ENCODE measurements around the gene WFDC6.
"Not testable (repeated sequence)": the region's sequence is repeated elsewhere in the genome, so short reads cannot be mapped to it uniquely, and the experiment has no call there.

Gene WFDC6

GRCh38 chr20:45539382-45539781 is at the start of gene WFDC6:
WFDC6 (minus strand) TSS chr20:45539482; CDS start chr20:45539407, 75 bp downstream.
- no peak within 1 kb of the TSS for H3K4me3 Mint-ChIP-seq
- no peaks in the 10 kb centered on the region for H3K4me1 Mint-ChIP-seq
- ATAC-seq (ENCODE audit: low read depth) (no peak), DNase-seq (ENCODE audit: low spot score in 2 of 2) (no peak)
- no peak within 1 kb of the TSS for H3K27ac Mint-ChIP-seq
- H3K27me3 Mint-ChIP-seq: peaks cover 25% of the 10 kb centered on the region
- H3K36me3 Mint-ChIP-seq: peaks cover 1% of the 10 kb centered on the region
- peaks cover 3% of the 10 kb centered on the region for H3K9me3 Mint-ChIP-seq

GRCh38 chr20:45588800-45589199 is 49.5 kb upstream of the WFDC6 start:
- H3K4me3 Mint-ChIP-seq: no peak overlapping the region
- H3K9me3 Mint-ChIP-seq: peaks cover 3% of the 10 kb centered on the region
- H3K27me3 Mint-ChIP-seq: peaks cover 4% of the 10 kb centered on the region
- DNase-seq (ENCODE audit: low spot score in 2 of 2) (no peak), ATAC-seq (ENCODE audit: low read depth) (no peak)
- H3K4me1 Mint-ChIP-seq: peaks cover 2% of the 10 kb centered on the region
- no peak overlapping the region for H3K27ac Mint-ChIP-seq
- H3K36me3 Mint-ChIP-seq: peaks cover 3% of the 10 kb centered on the region

- not testable (repeated sequence) for H3K4me3 Mint-ChIP-seq; H3K36me3 Mint-ChIP-seq; ATAC-seq (ENCODE audit: low read depth); H3K9me3 Mint-ChIP-seq; H3K4me1 Mint-ChIP-seq; DNase-seq (ENCODE audit: low spot score in 2 of 2); H3K27ac Mint-ChIP-seq; H3K27me3 Mint-ChIP-seq
Measured at GRCh38 chr20:45585986-45586385, 46.7 kb upstream of the WFDC6 start.

- not testable (repeated sequence) for H3K9me3 Mint-ChIP-seq; H3K27ac Mint-ChIP-seq; H3K4me3 Mint-ChIP-seq; DNase-seq (ENCODE audit: low spot score in 2 of 2); ATAC-seq (ENCODE audit: low read depth); H3K4me1 Mint-ChIP-seq; H3K36me3 Mint-ChIP-seq; H3K27me3 Mint-ChIP-seq
Measured at GRCh38 chr20:45584294-45584693, 45.0 kb upstream of the WFDC6 start.

- H3K9me3 Mint-ChIP-seq: no peaks in the 10 kb centered on the region
- peaks cover 10% of the 10 kb centered on the region for H3K27me3 Mint-ChIP-seq
- H3K4me1 Mint-ChIP-seq: no peaks in the 10 kb centered on the region
- H3K4me3 Mint-ChIP-seq: no peak overlapping the region
- DNase-seq (ENCODE audit: low spot score in 2 of 2) (no peak), ATAC-seq (ENCODE audit: low read depth) (no peak)
- no peak overlapping the region for H3K27ac Mint-ChIP-seq
- no peaks in the 10 kb centered on the region for H3K36me3 Mint-ChIP-seq
Measured at GRCh38 chr20:45583502-45583901, 44.2 kb upstream of the WFDC6 start.

- Mint-ChIP-seq H3K4me3 (no peak overlapping the region), H3K27me3 (peaks cover 10% of the 10 kb centered on the region), H3K4me1 (no peaks in the 10 kb centered on the region), H3K9me3 (no peaks in the 10 kb centered on the region), H3K27ac (no peak overlapping the region), H3K36me3 (no peaks in the 10 kb centered on the region)
- DNase-seq (ENCODE audit: low spot score in 2 of 2) (no peak), ATAC-seq (ENCODE audit: low read depth) (no peak)
Measured at GRCh38 chr20:45581702-45582101, 42.4 kb upstream of the WFDC6 start.

- no peak for ATAC-seq (ENCODE audit: low read depth)
- no peaks in the 10 kb centered on the region for H3K36me3 Mint-ChIP-seq
- H3K27me3 Mint-ChIP-seq: peaks cover 10% of the 10 kb centered on the region
- no peaks in the 10 kb centered on the region for H3K4me1 Mint-ChIP-seq
- H3K27ac Mint-ChIP-seq: no peak within 1 kb of the TSS
- H3K4me3 Mint-ChIP-seq: no peak within 1 kb of the TSS
- no peak for DNase-seq (ENCODE audit: low spot score in 2 of 2)
- H3K9me3 Mint-ChIP-seq: no peaks in the 10 kb centered on the region
Measured at GRCh38 chr20:45579184-45579583, 39.9 kb upstream of the WFDC6 start, which contains the start of gene WFDC8. WFDC8 (minus strand) TSS chr20:45579284; CDS start chr20:45579247, 37 bp downstream.

- no peaks in the 10 kb centered on the region for H3K4me1 Mint-ChIP-seq
- H3K27me3 Mint-ChIP-seq: peaks cover 8% of the 10 kb centered on the region
- H3K9me3 Mint-ChIP-seq: no peaks in the 10 kb centered on the region
- DNase-seq (ENCODE audit: low spot score in 2 of 2) (no peak), ATAC-seq (ENCODE audit: low read depth) (no peak)
- H3K36me3 Mint-ChIP-seq: no peaks in the 10 kb centered on the region
- no peak overlapping the region for H3K27ac Mint-ChIP-seq
- H3K4me3 Mint-ChIP-seq: no peak overlapping the region
Measured at GRCh38 chr20:45578231-45578630, 38.9 kb upstream of the WFDC6 start.

GRCh38 chr20:45576995-45577394 is 37.7 kb upstream of the WFDC6 start:
- H3K4me3 Mint-ChIP-seq: no peak overlapping the region
- no peaks in the 10 kb centered on the region for H3K4me1 Mint-ChIP-seq
- DNase-seq (ENCODE audit: low spot score in 2 of 2): no peak
- H3K36me3 Mint-ChIP-seq: no peaks in the 10 kb centered on the region
- H3K27me3 Mint-ChIP-seq: peaks cover 7% of the 10 kb centered on the region
- H3K9me3 Mint-ChIP-seq: no peaks in the 10 kb centered on the region
- ATAC-seq (ENCODE audit: low read depth): no peak
- H3K27ac Mint-ChIP-seq: no peak overlapping the region

- Mint-ChIP-seq H3K9me3 (no peaks in the 10 kb centered on the region), H3K36me3 (no peaks in the 10 kb centered on the region), H3K27ac (no peak overlapping the region), H3K27me3 (peaks cover 10% of the 10 kb centered on the region), H3K4me1 (no peaks in the 10 kb centered on the region), H3K4me3 (no peak overlapping the region)
- ATAC-seq (ENCODE audit: low read depth): no peak
- DNase-seq (ENCODE audit: low spot score in 2 of 2): no peak
Measured at GRCh38 chr20:45575931-45576330, 36.6 kb upstream of the WFDC6 start.

GRCh38 chr20:45569650-45570049 is 30.4 kb upstream of the WFDC6 start:
- H3K9me3 Mint-ChIP-seq; H3K27ac Mint-ChIP-seq; H3K4me1 Mint-ChIP-seq; H3K4me3 Mint-ChIP-seq; H3K36me3 Mint-ChIP-seq; ATAC-seq (ENCODE audit: low read depth); DNase-seq (ENCODE audit: low spot score in 2 of 2); H3K27me3 Mint-ChIP-seq: not testable (repeated sequence)

GRCh38 chr20:45564760-45565276 is 25.5 kb upstream of the WFDC6 start:
- ATAC-seq (ENCODE audit: low read depth): no peak
- H3K4me1 Mint-ChIP-seq: no peaks in the 10 kb centered on the region
- H3K9me3 Mint-ChIP-seq: no peaks in the 10 kb centered on the region
- H3K36me3 Mint-ChIP-seq: no peaks in the 10 kb centered on the region
- H3K27ac Mint-ChIP-seq: no peak overlapping the region
- no peak overlapping the region for H3K4me3 Mint-ChIP-seq
- peaks cover 12% of the 10 kb centered on the region for H3K27me3 Mint-ChIP-seq
- DNase-seq (ENCODE audit: low spot score in 2 of 2): no peak

- no peak for ATAC-seq (ENCODE audit: low read depth)
- Mint-ChIP-seq H3K4me3 (no peak overlapping the region), H3K4me1 (no peaks in the 10 kb centered on the region), H3K36me3 (peaks cover 1% of the 10 kb centered on the region), H3K27me3 (peaks cover 14% of the 10 kb centered on the region), H3K9me3 (peaks cover 3% of the 10 kb centered on the region), H3K27ac (no peak overlapping the region)
- no peak for DNase-seq (ENCODE audit: low spot score in 2 of 2)
Measured at GRCh38 chr20:45555198-45555597, 15.9 kb upstream of the WFDC6 start.

- Mint-ChIP-seq H3K36me3 (peaks cover 2% of the 10 kb centered on the region), H3K27ac (no peak overlapping the region), H3K27me3 (peaks cover 18% of the 10 kb centered on the region), H3K4me1 (no peaks in the 10 kb centered on the region), H3K9me3 (peaks cover 7% of the 10 kb centered on the region), H3K4me3 (no peak overlapping the region)
- DNase-seq (ENCODE audit: low spot score in 2 of 2) (no peak), ATAC-seq (ENCODE audit: low read depth) (no peak)
Measured at GRCh38 chr20:45552456-45552855, 13.2 kb upstream of the WFDC6 start.

- ATAC-seq (ENCODE audit: low read depth): no peak
- no peak overlapping the region for H3K4me3 Mint-ChIP-seq
- H3K4me1 Mint-ChIP-seq: no peaks in the 10 kb centered on the region
Measured at GRCh38 chr20:45550765-45551164, 11.5 kb upstream of the WFDC6 start.

More at GRCh38 chr20:45550765-45551164, 11.5 kb upstream of the WFDC6 start:
- Mint-ChIP-seq H3K27me3 (peaks cover 12% of the 10 kb centered on the region), H3K27ac (no peak overlapping the region), H3K36me3 (peaks cover 2% of the 10 kb centered on the region), H3K9me3 (peaks cover 7% of the 10 kb centered on the region)
- no peak for DNase-seq (ENCODE audit: low spot score in 2 of 2)

All from memory B cell (primary cell).